ENCODE results near the gene TOM1.

TOM1 gene

GRCh38 chr22:35299673-35300499 is at the start of gene TOM1:
TSS of gene TOM1 (plus strand) at chr22:35299894. CDS start at chr22:35299929, 35 bp downstream.
- Histone ChIP-seq H3K4me3 (ENCODE audit: low read depth, low read length) (peak within 1 kb of the TSS; percentile 87), H3K36me3 (ENCODE audit: insufficient read depth, low read length) (no peaks in the 10 kb centered on the region), H3K4me1 (ENCODE audit: control insufficient read depth, insufficient read depth, low read length, unreplicated experiment) (peaks cover 16% of the 10 kb centered on the region), H3K27ac (ENCODE audit: low read depth, low read length) (peak within 1 kb of the TSS; percentile 99), H3K27me3 (ENCODE audit: insufficient read depth, low read length) (no peaks in the 10 kb centered on the region), H2AFZ (ENCODE audit: low read length, unreplicated experiment) (no peak within 1 kb of the TSS), H3K79me2 (ENCODE audit: control insufficient read depth, insufficient read depth, low read length, unreplicated experiment) (peaks cover 16% of the 10 kb centered on the region)

- Histone ChIP-seq H3K27ac (ENCODE audit: low read depth, low read length) (no peak overlapping the region), H3K36me3 (ENCODE audit: insufficient read depth, low read length) (no peaks in the 10 kb centered on the region), H2AFZ (ENCODE audit: low read length, unreplicated experiment) (no peak overlapping the region), H3K79me2 (ENCODE audit: control insufficient read depth, insufficient read depth, low read length, unreplicated experiment) (no peaks in the 10 kb centered on the region), H3K27me3 (ENCODE audit: insufficient read depth, low read length) (peaks cover 3% of the 10 kb centered on the region; the same call in 1 of the 2 replicates), H3K4me3 (ENCODE audit: low read depth, low read length) (no peak overlapping the region), H3K4me1 (ENCODE audit: control insufficient read depth, insufficient read depth, low read length, unreplicated experiment) (no peaks in the 10 kb centered on the region)
Measured at GRCh38 chr22:35250156-35250555, 49.5 kb upstream of the TOM1 start.

GRCh38 chr22:35253946-35254345 is 45.7 kb upstream of the TOM1 start:
- no peak overlapping the region for H2AFZ ChIP-seq (ENCODE audit: low read length, unreplicated experiment)
- H3K79me2 ChIP-seq (ENCODE audit: control insufficient read depth, insufficient read depth, low read length, unreplicated experiment), result peaks cover 19% of the 10 kb centered on the region
- H3K4me1 ChIP-seq (ENCODE audit: control insufficient read depth, insufficient read depth, low read length, unreplicated experiment), result peaks cover 6% of the 10 kb centered on the region
- no peaks in the 10 kb centered on the region for H3K36me3 ChIP-seq (ENCODE audit: insufficient read depth, low read length)
- H3K4me3 ChIP-seq (ENCODE audit: low read depth, low read length), result no peak overlapping the region
- H3K27ac ChIP-seq (ENCODE audit: low read depth, low read length), result no peak overlapping the region
- H3K27me3 ChIP-seq (ENCODE audit: insufficient read depth, low read length), result no peaks in the 10 kb centered on the region

- Histone ChIP-seq H3K27ac (ENCODE audit: low read depth, low read length) (no peak overlapping the region), H3K36me3 (ENCODE audit: insufficient read depth, low read length) (no peaks in the 10 kb centered on the region), H3K4me3 (ENCODE audit: low read depth, low read length) (peak overlapping the region; percentile 88), H2AFZ (ENCODE audit: low read length, unreplicated experiment) (peak overlapping the region; percentile 70), H3K4me1 (ENCODE audit: control insufficient read depth, insufficient read depth, low read length, unreplicated experiment) (peaks cover 6% of the 10 kb centered on the region), H3K79me2 (ENCODE audit: control insufficient read depth, insufficient read depth, low read length, unreplicated experiment) (peaks cover 35% of the 10 kb centered on the region), H3K27me3 (ENCODE audit: insufficient read depth, low read length) (no peaks in the 10 kb centered on the region)
Measured at GRCh38 chr22:35257002-35257320, 42.7 kb upstream of the TOM1 start.

GRCh38 chr22:35257321-35258190 is 42.1 kb upstream of the TOM1 start, which contains the start of gene HMGXB4:
TSS of gene HMGXB4 (plus strand) at chr22:35257493. CDS start at chr22:35262391, 4,898 bp downstream.
- Histone ChIP-seq H3K79me2 (ENCODE audit: control insufficient read depth, insufficient read depth, low read length, unreplicated experiment) (peaks cover 38% of the 10 kb centered on the region), H3K4me1 (ENCODE audit: control insufficient read depth, insufficient read depth, low read length, unreplicated experiment) (peaks cover 6% of the 10 kb centered on the region), H3K27me3 (ENCODE audit: insufficient read depth, low read length) (no peaks in the 10 kb centered on the region), H3K27ac (ENCODE audit: low read depth, low read length) (peak within 1 kb of the TSS; percentile 74; the same call in 1 of the 2 replicates), H3K36me3 (ENCODE audit: insufficient read depth, low read length) (no peaks in the 10 kb centered on the region), H2AFZ (ENCODE audit: low read length, unreplicated experiment) (peak within 1 kb of the TSS; percentile 70), H3K4me3 (ENCODE audit: low read depth, low read length) (peak within 1 kb of the TSS; percentile 88)

GRCh38 chr22:35258191-35258988 is 41.3 kb upstream of the TOM1 start:
- peaks cover 6% of the 10 kb centered on the region for H3K4me1 ChIP-seq (ENCODE audit: control insufficient read depth, insufficient read depth, low read length, unreplicated experiment)
- peaks cover 38% of the 10 kb centered on the region for H3K79me2 ChIP-seq (ENCODE audit: control insufficient read depth, insufficient read depth, low read length, unreplicated experiment)
- peak overlapping the region; percentile 88 for H3K4me3 ChIP-seq (ENCODE audit: low read depth, low read length)
- no peak overlapping the region for H2AFZ ChIP-seq (ENCODE audit: low read length, unreplicated experiment)
- peak overlapping the region; percentile 74; the same call in 1 of the 2 replicates for H3K27ac ChIP-seq (ENCODE audit: low read depth, low read length)
- no peaks in the 10 kb centered on the region for H3K27me3 ChIP-seq (ENCODE audit: insufficient read depth, low read length)
- no peaks in the 10 kb centered on the region for H3K36me3 ChIP-seq (ENCODE audit: insufficient read depth, low read length)

GRCh38 chr22:35264986-35265385 is 34.7 kb upstream of the TOM1 start:
- Histone ChIP-seq H3K27ac (ENCODE audit: low read depth, low read length) (no peak overlapping the region), H3K27me3 (ENCODE audit: insufficient read depth, low read length) (no peaks in the 10 kb centered on the region), H3K36me3 (ENCODE audit: insufficient read depth, low read length) (peaks cover 17% of the 10 kb centered on the region), H3K4me3 (ENCODE audit: low read depth, low read length) (no peak overlapping the region), H3K4me1 (ENCODE audit: control insufficient read depth, insufficient read depth, low read length, unreplicated experiment) (no peaks in the 10 kb centered on the region), H2AFZ (ENCODE audit: low read length, unreplicated experiment) (no peak overlapping the region), H3K79me2 (ENCODE audit: control insufficient read depth, insufficient read depth, low read length, unreplicated experiment) (peaks cover 9% of the 10 kb centered on the region)

- Histone ChIP-seq H3K79me2 (ENCODE audit: control insufficient read depth, insufficient read depth, low read length, unreplicated experiment) (peaks cover 3% of the 10 kb centered on the region), H3K36me3 (ENCODE audit: insufficient read depth, low read length) (peaks cover 17% of the 10 kb centered on the region), H3K27ac (ENCODE audit: low read depth, low read length) (no peak overlapping the region), H2AFZ (ENCODE audit: low read length, unreplicated experiment) (no peak overlapping the region), H3K4me1 (ENCODE audit: control insufficient read depth, insufficient read depth, low read length, unreplicated experiment) (no peaks in the 10 kb centered on the region), H3K27me3 (ENCODE audit: insufficient read depth, low read length) (no peaks in the 10 kb centered on the region), H3K4me3 (ENCODE audit: low read depth, low read length) (no peak overlapping the region)
Measured at GRCh38 chr22:35266277-35266676, 33.4 kb upstream of the TOM1 start.

GRCh38 chr22:35269630-35270029 is 30.1 kb upstream of the TOM1 start:
- Histone ChIP-seq H3K79me2 (ENCODE audit: control insufficient read depth, insufficient read depth, low read length, unreplicated experiment) (peaks cover 4% of the 10 kb centered on the region), H3K36me3 (ENCODE audit: insufficient read depth, low read length) (peaks cover 17% of the 10 kb centered on the region), H3K27me3 (ENCODE audit: insufficient read depth, low read length) (no peaks in the 10 kb centered on the region), H3K4me1 (ENCODE audit: control insufficient read depth, insufficient read depth, low read length, unreplicated experiment) (no peaks in the 10 kb centered on the region), H2AFZ (ENCODE audit: low read length, unreplicated experiment) (no peak overlapping the region), H3K4me3 (ENCODE audit: low read depth, low read length) (no peak overlapping the region), H3K27ac (ENCODE audit: low read depth, low read length) (no peak overlapping the region)
